ENCODE results near the gene HBG1. TPM values are rescaled to one million over a fixed set of nuclear protein-coding genes. Genes with fewer than 3 reads are reported as not detected.

The HBG1 gene
- total and polyA plus RNA-seq, 2 donors (not counting 3 experiments of a cell fraction or from before 2014, with no cell fraction given), result 0.72 TPM; not detected in 1

DNA sequence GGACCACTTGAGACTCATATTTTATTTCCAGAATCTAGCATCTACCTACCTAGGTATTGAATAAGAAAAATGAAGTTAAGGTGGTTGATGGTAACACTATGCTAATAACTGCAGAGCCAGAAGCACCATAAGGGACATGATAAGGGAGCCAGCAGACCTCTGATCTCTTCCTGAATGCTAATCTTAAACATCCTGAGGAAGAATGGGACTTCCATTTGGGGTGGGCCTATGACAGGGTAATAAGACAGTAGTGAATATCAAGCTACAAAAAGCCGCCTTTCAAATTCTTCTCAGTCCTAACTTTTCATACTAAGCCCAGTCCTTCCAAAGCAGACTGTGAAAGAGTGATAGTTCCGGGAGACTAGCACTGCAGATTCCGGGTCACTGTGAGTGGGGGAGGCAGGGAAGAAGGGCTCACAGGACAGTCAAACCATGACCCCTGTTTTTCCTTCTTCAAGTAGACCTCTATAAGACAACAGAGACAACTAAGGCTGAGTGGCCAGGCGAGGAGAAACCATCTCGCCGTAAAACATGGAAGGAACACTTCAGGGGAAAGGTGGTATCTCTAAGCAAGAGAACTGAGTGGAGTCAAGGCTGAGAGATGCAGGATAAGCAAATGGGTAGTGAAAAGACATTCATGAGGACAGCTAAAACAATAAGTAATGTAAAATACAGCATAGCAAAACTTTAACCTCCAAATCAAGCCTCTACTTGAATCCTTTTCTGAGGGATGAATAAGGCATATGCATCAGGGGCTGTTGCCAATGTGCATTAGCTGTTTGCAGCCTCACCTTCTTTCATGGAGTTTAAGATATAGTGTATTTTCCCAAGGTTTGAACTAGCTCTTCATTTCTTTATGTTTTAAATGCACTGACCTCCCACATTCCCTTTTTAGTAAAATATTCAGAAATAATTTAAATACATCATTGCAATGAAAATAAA lies 24.8 kb downstream of the HBG1 start:
- Histone ChIP-seq H3K27ac (ENCODE audit: insufficient read depth, low read depth, low read length) (no peak overlapping the region), H3K4me1 (ENCODE audit: control insufficient read depth, extremely low read depth, insufficient read depth, low read length) (no peaks in the 10 kb centered on the region), H4K20me1 (replicated peaks; ENCODE audit: control insufficient read depth, extremely low read depth, insufficient read depth, low read length) (no peaks in the 10 kb centered on the region), H3K9me1 (replicated peaks; ENCODE audit: control insufficient read depth, extremely low read depth, insufficient read depth, low read length) (no peaks in the 10 kb centered on the region), H3K9me3 (replicated peaks; ENCODE audit: control insufficient read depth, insufficient read depth, low read length) (no peaks in the 10 kb centered on the region), H3K4me3 (replicated peaks in 1 of 3; ENCODE audit: insufficient read depth in 1 of 3, low read depth in 1 of 3, low read length in 3 of 3) (no peak overlapping the region), H3K9ac (replicated peaks; ENCODE audit: extremely low read depth, insufficient read depth, low read length) (no peak overlapping the region), H3K36me3 (ENCODE audit: control insufficient read depth in 2 of 2, extremely low read depth in 1 of 2, insufficient read depth in 2 of 2, low read length in 2 of 2) (no peaks in the 10 kb centered on the region), H3K79me2 (ENCODE audit: control insufficient read depth, insufficient read depth, low read length) (no peaks in the 10 kb centered on the region), H3K4me2 (ENCODE audit: insufficient read depth, low read length) (no peak overlapping the region), H2AFZ (ENCODE audit: low read depth, low read length) (no peak overlapping the region), H3K27me3 (ENCODE audit: control insufficient read depth in 2 of 2, insufficient read depth in 2 of 2, low read length in 2 of 2) (no peaks in the 10 kb centered on the region)
- CTCF ChIA-PET, result no interaction called here
- DNase-seq (ENCODE audit: low read depth, low spot score) (no peak), FAIRE-seq (no peak)
- TF ChIP-seq GATA2 (IDR thresholded peaks at IDR 0.05; ENCODE audit: insufficient read depth, insufficient read length, low read depth, low read length) (no peak), POLR2AphosphoS5 (IDR thresholded peaks at IDR 0.05; ENCODE audit: insufficient read depth, low read depth, low read length) (no peak), MYC (IDR thresholded peaks at IDR 0.05; ENCODE audit: low read depth, low read length) (no peak), FOS (IDR thresholded peaks at IDR 0.05; ENCODE audit: borderline replicate concordance, insufficient read depth, low read length) (no peak), POLR2A (IDR thresholded peaks at IDR 0.05; ENCODE audit: low read depth, low read length) (no peak), JUN (IDR thresholded peaks at IDR 0.05; ENCODE audit: borderline replicate concordance, insufficient read depth, insufficient read length, low read depth) (no peak), EZH2 (IDR thresholded peaks at IDR 0.05; ENCODE audit: borderline replicate concordance, low read depth, low read length, severe bottlenecking) (no peak)
- TF ChIP-seq, protein P1, sequence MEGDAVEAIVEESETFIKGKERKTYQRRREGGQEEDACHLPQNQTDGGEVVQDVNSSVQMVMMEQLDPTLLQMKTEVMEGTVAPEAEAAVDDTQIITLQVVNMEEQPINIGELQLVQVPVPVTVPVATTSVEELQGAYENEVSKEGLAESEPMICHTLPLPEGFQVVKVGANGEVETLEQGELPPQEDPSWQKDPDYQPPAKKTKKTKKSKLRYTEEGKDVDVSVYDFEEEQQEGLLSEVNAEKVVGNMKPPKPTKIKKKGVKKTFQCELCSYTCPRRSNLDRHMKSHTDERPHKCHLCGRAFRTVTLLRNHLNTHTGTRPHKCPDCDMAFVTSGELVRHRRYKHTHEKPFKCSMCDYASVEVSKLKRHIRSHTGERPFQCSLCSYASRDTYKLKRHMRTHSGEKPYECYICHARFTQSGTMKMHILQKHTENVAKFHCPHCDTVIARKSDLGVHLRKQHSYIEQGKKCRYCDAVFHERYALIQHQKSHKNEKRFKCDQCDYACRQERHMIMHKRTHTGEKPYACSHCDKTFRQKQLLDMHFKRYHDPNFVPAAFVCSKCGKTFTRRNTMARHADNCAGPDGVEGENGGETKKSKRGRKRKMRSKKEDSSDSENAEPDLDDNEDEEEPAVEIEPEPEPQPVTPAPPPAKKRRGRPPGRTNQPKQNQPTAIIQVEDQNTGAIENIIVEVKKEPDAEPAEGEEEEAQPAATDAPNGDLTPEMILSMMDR (IDR thresholded peaks at IDR 0.05; ENCODE audit: extremely low read depth in 1 of 2, insufficient read depth in 1 of 2, low read depth in 1 of 2, low read length in 2 of 2), result no peak
- TF ChIP-seq, protein P2, sequence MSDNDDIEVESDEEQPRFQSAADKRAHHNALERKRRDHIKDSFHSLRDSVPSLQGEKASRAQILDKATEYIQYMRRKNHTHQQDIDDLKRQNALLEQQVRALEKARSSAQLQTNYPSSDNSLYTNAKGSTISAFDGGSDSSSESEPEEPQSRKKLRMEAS (IDR thresholded peaks at IDR 0.05; ENCODE audit: insufficient read depth, insufficient read length), result no peak
- dilution Hi-C loops (cut with MboI; ENCODE audit: extremely low pct_ligation_motif_present, low sequenced_read_pairs), result no loop called here
- POLR2A ChIA-PET, result no interaction called here
- BruUV-seq (replicated peaks), result no TSS peak
- intact Hi-C loops (cut with micrococcal nuclease), result no loop called here

Measured in endothelial cell of umbilical vein (primary cell).